ENCODE results near the gene NCR3LG1. TPM values are rescaled to one million over a fixed set of nuclear protein-coding genes. Genes with fewer than 3 reads are reported as not detected.

Gene NCR3LG1
- total and polyA plus RNA-seq, 9 of the 15 experiments (the other 6 are each of a cell fraction or from before 2014, with no cell fraction given), result 4.1 to 39.8 (median 25.1) TPM

GRCh38 chr11:17403980-17404759, 52.6 kb downstream of the NCR3LG1 start:
- Histone ChIP-seq H3K4me1 (replicated peaks in 1 of 2; ENCODE audit: control insufficient read depth in 2 of 2, insufficient read depth in 2 of 2, low read length in 2 of 2) (peaks cover 6 to 7% of the 10 kb centered on the region in 2 experiments; a peak in 2 of 5 replicates), H4K20me1 (replicated peaks; ENCODE audit: control insufficient read depth, insufficient read depth, low read length) (0 out of 2 replicates have a peak, but pooled peaks cover 5% of the 10 kb centered on the region), H3K9me3 (replicated peaks; ENCODE audit: control insufficient read depth, insufficient read depth, low read depth, low read length) (no peaks in the 10 kb centered on the region), H3K9me1 (ENCODE audit: control insufficient read depth, insufficient read depth, low read length) (no peaks in the 10 kb centered on the region), H3K27ac (ENCODE audit: extremely low read depth, low read depth, low read length) (no peak overlapping the region), H3K79me2 (ENCODE audit: control insufficient read depth, insufficient read depth, low read length) (no peaks in the 10 kb centered on the region), H3K9ac (ENCODE audit: insufficient read depth in 1 of 2, low read depth in 2 of 2, low read length in 2 of 2) (no peak overlapping the region), H2AFZ (ENCODE audit: low read depth, low read length) (peak overlapping the region; percentile 68), H3K36me3 (ENCODE audit: control insufficient read depth, insufficient read depth, low read length) (no peaks in the 10 kb centered on the region), H3K4me3 (no peak overlapping the region), H3K4me2 (ENCODE audit: insufficient read depth, low read length) (no peak overlapping the region), H3K27me3 (ENCODE audit: control insufficient read depth in 2 of 2, insufficient read depth in 2 of 2, low read length in 2 of 2) (peaks cover 18 to 47% of the 10 kb centered on the region in 2 experiments; a peak in 3 of 5 replicates)
- no peak for FAIRE-seq
- no peak for DNase-seq (ENCODE audit: extremely low read depth in 1 of 4, low spot score in 3 of 4)
- ChIA-PET POLR2A (no interaction called here), CTCF (ENCODE audit: low intra/inter-chr PET ratio) (no interaction called here)
- 26% methylated on average over 16 of the region's 18 CpGs for WGBS (ENCODE audit: insufficient coverage, low coverage, missing lambda C conversion rate)
- intact Hi-C loops (cut with micrococcal nuclease) (no loop called here), in situ Hi-C loops (cut with MboI) (no loop called here)
- no peak for ATAC-seq
- BruUV-seq (replicated peaks), result no TSS peak
- peak; percentile 89 for TF ChIP-seq NR2C1 (IDR thresholded peaks at IDR 0.05)
- TF ChIP-seq NR2C1 (tag; IDR thresholded peaks at IDR 0.05), result peak; percentile 72
- TF ChIP-seq MYC (IDR thresholded peaks at IDR 0.05; ENCODE audit: low read depth, low read length), result 0 out of 2 replicates have a peak, but pooled peaks have one; percentile 9
- TF ChIP-seq MYC (CRISPR knock-in tag; IDR thresholded peaks at IDR 0.05; ENCODE audit: borderline replicate concordance, low read depth), result no peak
- TF ChIP-seq C11orf30 (IDR thresholded peaks at IDR 0.05; ENCODE audit: low read depth), result 0 out of 2 replicates have a peak, but pooled peaks have one; percentile 10
- TF ChIP-seq MIER1 (IDR thresholded peaks at IDR 0.05; ENCODE audit: low read depth), result no peak
- TF ChIP-seq EHMT2 (IDR thresholded peaks at IDR 0.05), result peak; percentile 25; the same call in 1 of the 2 replicates
- no peak for TF ChIP-seq KLF6 (CRISPR knock-in tag; IDR thresholded peaks at IDR 0.05; ENCODE audit: borderline replicate concordance)
- TF ChIP-seq, protein P1, sequence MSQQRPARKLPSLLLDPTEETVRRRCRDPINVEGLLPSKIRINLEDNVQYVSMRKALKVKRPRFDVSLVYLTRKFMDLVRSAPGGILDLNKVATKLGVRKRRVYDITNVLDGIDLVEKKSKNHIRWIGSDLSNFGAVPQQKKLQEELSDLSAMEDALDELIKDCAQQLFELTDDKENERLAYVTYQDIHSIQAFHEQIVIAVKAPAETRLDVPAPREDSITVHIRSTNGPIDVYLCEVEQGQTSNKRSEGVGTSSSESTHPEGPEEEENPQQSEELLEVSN (IDR thresholded peaks at IDR 0.05; ENCODE audit: borderline replicate concordance in 1 of 2, extremely low read depth in 1 of 2, insufficient read depth in 1 of 2, insufficient read length in 1 of 2, low read depth in 1 of 2, low read length in 1 of 2, poor library complexity in 1 of 2, severe bottlenecking in 1 of 2), result peak in 1 of 2 experiments; percentile 30
- no peak for TF ChIP-seq NFIC (IDR thresholded peaks at IDR 0.05)
- TF ChIP-seq CEBPB (tag; IDR thresholded peaks at IDR 0.05), result 0 out of 2 replicates have a peak, but pooled peaks have one; percentile 12
- 0 out of 2 replicates have a peak, but pooled peaks have one; percentile 15 for TF ChIP-seq GABPA (tag; conservative IDR thresholded peaks at IDR 0.05; ENCODE audit: low read depth)

All from K562 (cell line).